Suppressor macrophage (primary cell): ENCODE measurements around the gene SMIM45.
"Not testable (repeated sequence)": the region's sequence is repeated elsewhere in the genome, so short reads cannot be mapped to it uniquely, and the experiment has no call there.

Source experiments
- DNase-seq, 4 experiments: peaks; one replicate each; pipeline ENCODE4 v3.0.0-alpha.2; 2020 to 2022

Gene SMIM45

DNA sequence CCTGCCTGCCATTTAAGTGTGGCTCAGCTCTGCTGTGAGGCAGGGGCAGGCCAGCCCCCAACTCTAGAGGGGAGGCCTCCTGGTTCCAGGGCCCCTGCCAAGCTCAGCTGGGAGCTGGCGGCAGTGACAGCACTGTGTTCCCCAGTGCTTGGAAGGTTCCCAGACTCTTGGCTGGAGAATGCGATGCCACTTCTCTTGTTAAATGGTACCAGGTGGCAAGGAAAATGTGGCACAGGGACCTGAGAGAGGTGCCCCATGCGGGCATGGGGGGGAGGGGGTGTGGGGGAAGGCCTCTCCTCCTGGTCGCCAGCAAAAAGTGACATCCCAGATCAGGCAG lies 17.0 kb upstream of the SMIM45 start:
- DNase-seq = no peak

DNA sequence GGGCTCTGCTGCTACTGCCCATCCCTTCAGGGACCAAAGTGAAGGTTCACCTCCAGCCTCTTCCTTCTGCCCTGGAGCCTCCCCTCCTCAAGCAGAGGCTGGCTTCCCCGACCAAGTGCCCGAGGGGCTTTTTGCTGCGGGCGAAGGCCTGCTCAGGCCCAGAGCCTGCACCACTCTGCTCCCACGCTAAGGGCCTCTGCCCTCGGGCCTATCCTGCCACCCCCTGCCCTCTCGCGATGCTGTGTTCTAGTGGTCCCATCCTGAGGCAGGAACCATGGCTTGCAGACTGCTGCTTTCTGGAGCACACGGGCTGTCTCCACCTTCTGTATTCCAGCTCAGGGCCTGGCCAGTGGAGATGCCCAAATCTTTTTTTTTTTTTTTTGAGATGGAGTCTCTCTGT lies 16.4 kb upstream of the SMIM45 start:
- DNase-seq = no peak

DNA sequence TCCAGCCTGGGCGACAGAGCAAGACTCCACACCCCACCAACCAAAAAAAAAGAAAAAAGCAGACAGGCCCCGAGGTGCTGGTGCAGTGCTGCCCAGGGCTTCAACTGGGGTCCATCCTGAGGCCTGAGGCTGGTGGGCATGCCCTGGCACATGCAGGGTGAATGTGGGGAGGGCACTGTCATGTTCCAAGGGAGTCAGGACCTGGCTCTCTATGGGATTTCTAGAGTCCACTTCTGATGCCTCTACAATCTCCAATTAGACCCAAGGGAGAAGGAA lies 15.1 kb upstream of the SMIM45 start:
- DNase-seq = no peak

DNA sequence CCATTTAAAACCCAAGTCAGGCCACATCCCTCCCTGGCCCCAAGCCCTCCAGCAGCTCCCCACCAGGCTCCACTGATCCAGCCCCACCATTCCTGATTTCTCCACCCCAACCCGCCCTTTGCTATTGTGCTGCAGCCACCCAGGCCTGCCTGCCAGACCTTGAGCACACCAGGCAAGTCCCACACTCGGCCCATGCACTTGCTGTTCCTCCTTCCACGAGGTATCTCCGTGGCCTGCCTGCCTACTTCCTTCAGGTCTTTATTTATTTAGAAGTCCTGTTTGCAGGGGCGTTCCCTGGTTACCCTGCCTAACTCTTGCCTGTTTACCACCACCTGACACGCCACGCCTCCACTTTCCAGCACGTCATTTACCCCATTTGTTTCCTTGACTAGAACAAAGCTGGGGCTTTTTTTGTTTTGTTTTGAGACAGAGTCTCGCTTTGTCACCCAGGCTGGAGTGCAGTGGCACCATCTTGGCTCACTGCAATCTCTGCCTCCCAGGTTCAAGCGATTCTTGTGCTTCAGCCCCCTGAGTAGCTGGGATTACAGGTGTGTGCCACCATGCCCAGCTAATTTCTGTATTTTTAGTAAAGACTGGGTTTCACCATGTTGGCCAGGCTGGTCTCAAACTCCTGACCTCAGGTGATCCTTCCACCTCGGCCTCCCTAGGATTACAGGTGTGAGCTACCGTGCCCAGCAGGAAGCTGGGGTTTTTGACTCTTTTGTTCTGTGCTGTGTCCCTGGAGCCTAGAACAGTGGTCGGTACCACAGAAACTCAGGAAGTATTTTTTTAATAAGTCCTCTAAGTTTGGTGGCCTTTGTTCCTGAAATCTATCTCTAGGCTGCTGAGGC lies 11.7 kb upstream of the SMIM45 start:
- DNase-seq = peak; percentile 26 to 57 (median 44)

DNA sequence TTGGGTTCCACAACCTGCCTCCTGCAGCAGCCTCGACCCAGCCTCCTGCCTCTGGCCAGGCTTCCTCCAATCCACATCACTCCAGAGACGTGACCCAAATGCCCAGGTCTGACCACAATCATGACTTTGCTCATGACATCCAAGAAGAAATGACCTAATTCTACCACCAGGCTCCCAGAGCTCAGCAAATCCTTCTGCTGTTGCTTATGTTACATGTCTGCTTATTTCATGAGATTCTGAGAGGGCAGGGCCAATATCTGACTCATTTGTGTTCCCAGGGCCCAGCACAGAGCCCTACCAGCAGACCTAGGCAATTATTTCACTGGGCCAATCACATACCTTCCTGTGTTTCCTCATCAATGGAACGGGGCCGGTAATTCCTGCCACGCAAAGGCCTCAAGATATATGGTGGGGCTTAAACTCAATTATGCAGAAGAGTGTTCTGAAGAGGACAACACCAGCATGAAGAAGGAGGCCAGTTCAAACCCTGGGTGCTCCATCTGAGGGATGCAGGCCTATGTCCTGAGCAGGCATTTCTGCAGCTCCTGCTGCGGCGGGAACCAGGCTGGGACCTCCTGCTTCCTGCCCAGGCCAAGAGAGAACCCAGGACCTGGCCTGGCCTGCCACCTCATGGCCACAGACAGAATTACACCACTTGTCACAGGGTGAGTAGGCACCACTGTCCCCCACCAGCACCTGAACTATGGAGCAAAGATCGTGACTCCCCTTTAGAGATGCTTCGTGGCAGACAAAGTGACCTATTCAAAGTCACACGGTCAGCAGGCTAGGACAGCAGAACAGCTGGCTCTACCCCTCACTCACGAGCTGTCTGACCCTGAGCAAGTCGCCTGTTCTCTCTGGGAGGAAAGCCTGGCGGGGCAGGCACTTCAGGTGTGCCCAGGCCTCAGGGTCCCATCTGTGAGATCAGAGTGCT lies 10.9 kb upstream of the SMIM45 start:
- peak; percentile 84 to 89 (median 86) for DNase-seq

DNA sequence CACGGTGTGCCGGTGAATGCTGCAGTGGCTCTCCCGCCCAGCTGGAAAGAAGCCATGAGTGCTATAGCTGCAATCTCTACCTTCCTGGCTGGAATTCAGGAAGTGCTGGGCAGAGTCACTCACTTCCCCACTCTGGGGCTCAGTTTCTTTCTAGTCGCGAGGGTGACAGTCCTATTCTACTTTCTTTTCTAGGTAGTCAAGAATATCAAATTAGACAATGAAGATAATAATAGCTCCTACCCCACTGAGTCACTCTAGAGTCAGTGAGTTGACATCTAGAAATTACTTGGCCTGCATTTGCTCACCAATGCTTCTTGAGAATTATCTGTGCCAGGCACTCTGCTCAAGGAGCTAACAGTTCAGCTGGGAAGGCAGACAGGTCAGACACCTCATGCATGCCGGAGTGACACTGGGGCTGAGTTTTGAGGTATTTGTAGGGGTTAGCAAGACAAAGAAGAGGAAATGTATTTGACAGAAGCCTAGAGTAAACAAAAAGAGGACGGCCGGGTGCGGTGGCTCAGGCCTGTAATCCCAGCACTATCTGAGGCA lies 8.2 kb upstream of the SMIM45 start:
- DNase-seq = peak; percentile 43 to 65 (median 64)

DNA sequence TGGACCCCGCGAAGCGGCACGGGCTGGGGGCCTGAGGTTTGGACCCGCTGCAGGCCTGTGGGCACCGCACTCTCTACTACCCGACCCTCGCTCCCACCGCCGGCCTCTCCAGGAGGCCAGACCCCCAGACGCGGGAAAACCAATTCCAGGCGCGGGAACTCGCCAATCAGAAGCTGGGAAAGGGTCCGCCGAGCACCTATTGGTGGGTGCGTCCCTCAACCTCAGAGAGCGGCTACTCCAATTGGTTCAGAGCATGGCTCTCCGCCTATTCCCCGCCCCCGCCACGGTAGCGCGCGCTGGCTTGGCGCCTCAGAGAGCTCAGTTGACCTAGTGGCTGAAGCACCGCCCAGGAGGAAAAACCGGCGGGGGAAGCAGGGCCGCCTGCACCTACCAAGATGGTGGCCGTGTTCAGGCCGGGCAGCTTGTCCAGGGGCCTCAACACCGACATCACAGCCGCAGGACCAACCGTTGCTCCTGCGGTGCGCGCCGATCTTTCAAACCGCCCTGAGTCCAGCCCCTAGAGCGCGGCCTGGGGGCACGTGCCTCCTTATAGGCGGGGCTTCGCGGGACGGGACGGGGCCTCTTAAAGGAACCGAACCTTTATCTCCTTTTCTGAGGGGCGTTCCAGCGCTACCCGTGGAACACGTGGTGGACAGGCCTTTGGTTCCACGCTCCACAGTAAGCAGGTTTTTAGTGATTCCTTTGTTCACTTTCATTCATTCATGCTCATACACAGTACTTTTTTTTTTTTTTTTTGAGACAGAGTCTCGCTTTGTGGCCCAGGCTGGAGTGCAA lies 5.1 kb upstream of the SMIM45 start, which contains the start of gene CENPM:
Gene CENPM, minus strand, starts transcription at position 524 of the 795 bp plus-strand sequence. Its CDS starts 76 bp downstream, at position 448.
- DNase-seq = peak; percentile 94 to 97 (median 95)

DNA sequence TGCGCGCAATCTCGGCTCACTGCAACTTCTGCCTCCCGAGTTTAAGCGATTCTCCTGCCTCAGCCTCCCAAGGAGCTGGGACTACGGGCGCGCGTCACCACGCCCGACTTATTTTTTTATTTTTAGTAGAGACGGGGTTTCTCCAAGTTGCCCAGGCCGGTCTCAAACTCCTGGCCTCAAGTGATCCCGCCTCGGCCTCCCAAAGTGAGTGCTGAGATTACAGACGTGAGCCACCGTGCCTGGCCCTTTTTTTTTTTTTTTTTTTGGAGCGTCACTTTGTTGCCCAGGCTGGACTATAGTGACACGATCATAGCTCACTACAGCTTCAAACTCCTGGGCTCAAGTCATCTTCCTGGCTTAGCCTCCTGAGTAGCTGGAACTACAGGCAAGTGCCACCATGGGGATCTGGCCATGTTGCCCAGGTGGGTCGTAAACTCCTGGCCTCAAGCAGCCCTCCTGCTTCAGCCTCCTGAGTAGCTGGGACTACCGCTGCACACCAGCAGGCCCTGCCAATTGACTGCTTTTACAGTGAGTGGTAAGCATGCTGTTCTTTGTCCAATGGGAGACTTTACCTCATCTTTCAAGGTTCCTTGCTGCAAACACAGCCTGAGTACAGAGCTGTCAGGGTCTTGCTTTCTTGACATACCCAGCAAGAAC lies 4.4 kb upstream of the SMIM45 start:
- DNase-seq = no peak

DNA sequence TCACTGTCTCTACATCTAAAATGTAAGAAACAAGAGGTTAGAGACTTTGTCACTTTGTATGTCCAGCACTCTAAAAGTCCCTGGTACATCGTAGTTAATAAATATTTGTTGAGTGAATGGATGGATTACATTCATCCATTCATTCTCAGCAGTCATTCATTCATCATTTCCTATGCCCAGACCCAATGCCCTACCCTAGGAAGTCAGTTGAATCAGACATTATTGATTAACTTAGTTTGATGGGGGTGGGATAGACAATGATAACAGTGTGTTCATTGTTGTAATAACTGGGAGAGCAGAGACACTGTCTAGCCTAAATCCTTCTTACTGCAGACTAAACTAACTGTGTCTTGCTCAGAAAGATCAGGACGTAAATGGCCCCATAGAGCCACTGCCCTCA lies 3.8 kb upstream of the SMIM45 start:
- no peak for DNase-seq

DNA sequence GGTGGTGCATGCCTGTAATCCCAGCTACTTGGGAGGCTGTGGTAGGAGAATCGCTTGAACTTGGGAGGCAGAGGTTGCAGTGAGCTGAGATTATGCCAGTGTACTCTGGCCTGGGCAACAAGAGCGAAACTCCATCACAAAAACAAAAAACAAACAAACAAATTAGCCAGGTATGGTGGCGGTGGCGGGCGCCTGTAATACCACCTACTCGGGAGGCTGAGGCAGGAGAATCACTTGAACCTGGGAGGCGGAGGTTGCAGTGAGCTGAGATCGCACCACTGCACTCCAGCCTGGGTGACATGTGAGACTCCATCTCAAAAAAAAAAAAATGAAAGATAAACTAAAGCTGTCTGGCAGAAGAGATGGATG lies 3.0 kb upstream of the SMIM45 start:
- not testable (repeated sequence) for DNase-seq

DNA sequence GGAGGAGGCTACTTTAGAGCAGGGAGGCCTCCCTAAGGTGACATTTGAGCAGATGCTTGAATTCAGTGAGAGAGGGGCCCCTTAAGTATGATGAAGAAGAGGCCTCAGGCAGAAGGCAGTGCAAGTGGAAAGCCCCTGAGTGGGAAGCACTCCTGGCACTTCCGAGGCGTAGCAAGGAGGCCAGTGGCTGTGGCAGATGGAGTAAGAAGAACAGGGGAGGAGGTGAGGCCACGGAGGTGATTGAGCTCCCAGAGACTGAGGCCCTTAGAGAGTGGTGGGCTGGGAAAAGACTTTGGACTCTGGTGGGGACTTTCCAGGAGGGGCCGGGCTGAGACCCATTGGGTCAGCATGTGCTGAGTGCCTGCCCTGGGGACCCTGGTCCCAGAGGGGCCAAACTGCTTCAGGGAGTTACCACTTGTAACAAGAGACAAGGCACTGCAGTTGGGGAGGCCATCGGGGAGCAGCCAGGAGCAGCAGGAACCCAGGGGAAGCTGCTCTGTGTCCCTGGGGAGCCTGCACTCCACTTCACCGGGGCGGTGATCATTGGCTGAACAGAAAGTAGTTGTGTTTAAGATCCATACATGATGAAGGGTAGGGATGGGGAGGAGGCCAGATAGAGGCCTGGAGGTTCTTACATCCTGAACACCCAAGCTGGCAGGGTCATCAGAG lies 2.5 kb upstream of the SMIM45 start:
- no peak for DNase-seq

DNA sequence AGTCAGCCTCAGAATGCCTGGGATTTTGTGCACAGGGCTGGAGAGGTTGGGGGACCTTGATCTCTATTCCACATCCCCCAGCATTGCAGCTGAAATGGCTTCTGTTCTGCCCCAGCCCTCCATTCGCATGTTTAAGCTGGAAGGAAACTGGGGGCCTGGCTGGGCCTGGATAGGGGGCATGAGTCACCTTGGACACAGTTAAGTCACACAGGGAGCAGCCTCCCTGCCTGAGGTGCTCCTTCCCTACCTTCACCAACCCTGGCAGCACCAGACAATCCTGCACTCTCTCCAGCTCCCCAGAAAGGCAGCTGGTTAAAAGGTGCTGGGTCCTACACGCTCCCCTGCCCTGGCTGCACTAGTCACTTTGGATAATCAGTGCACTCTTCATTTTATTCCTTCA lies 763 bp downstream of the SMIM45 start:
- no peak for DNase-seq

DNA sequence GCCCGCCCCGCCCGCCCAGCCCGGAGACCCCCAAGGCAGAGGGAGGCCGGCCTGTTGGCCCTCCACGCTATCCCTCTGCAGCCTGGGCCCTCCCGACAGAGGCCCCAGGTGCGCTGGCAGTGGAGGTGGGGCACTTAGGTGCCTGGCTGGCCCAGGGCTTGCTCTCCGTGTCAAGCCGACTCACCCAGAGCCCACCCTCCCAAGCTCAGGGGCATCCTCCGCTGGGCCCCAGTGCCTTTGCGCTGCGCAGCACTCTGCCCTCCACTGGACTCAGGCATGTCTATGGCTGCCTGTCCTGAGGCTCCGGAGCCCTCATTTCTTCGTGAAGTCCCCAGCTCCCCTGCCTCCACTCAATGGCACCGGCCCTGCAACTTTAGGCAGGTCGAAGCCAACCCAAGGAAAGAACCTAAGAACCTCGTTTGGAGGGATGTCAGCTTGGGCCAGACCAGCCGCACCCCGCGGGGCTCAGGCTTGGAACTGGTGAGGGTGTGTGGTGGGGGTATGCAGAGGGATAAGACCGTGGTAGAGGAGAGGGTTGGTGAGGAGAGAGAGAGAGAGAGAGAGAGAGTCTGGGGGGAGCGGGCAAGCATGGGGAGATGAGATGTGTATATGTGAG lies 6.1 kb downstream of the SMIM45 start:
- DNase-seq = no peak

DNA sequence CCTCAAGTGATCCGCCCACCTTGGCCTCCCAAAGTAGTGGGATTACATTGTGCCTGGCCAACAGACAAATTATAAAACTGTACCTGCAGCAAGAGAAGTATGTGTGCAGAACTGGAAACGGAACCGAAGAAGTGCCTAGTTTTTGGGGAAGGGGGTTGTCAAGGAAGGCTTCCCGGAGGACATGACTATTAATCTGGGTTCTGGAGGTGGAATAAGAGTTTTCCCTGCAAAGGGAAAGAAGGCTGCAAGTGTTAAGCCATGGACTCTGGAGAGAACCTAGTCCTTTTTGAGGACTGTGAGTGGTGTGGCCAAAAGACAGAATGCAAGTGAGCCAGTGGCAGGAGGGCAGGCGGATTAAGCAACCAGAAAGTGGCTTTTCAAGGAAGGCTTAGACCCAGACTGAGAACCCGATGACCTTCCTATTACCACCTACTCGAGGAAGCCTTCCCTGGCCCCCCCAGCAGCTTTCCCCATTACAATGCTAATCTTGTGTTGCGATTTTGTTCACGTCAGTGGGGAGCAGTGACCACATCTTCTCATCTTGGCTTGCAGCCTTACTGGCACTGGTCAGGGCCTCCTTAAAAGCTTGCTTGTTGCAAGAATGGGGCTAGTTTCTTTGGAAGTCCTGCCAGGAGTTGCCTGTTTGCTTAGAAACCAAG lies 11.6 kb downstream of the SMIM45 start:
- no peak for DNase-seq

DNA sequence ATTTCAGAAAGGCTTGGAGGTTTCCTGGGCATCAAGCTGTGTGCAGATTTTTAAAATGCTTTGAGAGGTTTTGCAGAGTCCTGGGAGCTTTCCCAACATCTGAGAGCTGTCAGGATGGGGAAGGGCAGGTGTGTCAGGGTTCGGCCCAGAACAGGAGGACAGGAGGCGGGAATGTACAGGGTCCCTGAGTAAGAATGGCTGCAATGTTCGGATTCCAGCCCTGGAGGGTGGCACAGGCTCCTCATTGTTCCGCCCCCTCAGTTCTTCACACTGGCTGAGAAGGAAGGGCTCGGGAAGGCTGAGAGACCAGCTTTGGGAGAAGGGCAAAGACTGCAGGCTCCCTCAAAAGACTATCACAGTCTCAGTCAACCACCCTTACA lies 12.2 kb downstream of the SMIM45 start:
- DNase-seq = no peak

DNA sequence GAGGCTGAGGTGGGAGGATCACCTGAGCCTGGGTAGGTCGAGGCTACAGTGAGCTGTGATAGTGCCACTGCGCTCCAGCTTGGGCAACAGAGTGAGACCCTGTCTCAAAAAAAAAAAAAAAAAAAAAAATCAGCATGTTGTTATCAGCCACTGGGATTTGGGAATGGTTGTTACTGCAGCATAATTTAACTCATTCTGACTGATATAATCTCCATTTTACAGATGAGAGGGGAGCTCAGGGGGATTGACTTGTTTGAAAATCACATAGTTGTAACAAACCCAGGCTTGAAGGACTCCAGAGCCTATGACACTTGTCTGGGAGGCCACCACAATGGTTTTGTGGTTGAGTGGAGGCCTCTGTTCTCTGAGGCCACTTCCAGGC lies 14.3 kb downstream of the SMIM45 start:
- DNase-seq = no peak

DNA sequence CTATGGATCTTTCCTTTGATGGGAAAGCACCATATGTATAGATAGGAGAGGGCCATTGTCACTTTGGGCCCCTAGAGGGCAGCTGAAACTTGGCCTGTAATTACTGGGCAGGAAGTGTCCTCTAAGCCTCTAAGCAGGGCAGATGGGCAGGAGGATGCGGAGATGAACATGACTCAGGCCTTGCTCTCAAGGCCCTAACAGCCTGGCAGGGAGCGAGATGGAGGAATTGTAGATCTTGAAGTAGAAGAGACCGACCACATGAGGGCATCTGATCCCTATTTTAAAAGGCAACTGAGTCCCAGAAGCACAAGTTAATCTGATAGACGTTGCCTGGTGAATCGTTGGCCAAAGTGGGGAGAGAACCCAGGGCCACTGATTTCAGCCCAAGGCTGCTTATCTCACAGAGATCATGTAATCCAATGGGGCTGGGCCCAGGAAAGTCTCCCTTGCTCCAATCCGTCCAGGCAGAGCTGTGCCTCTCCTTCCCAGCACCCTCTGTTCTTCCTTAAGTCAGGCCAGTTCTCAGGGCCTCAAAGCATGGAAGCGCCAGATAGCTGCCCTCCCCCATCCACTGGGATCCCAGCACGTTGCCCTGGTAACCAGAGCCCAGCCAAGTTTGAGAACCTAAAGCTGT lies 14.8 kb downstream of the SMIM45 start:
- DNase-seq = peak; percentile 83 to 91 (median 86)

DNA sequence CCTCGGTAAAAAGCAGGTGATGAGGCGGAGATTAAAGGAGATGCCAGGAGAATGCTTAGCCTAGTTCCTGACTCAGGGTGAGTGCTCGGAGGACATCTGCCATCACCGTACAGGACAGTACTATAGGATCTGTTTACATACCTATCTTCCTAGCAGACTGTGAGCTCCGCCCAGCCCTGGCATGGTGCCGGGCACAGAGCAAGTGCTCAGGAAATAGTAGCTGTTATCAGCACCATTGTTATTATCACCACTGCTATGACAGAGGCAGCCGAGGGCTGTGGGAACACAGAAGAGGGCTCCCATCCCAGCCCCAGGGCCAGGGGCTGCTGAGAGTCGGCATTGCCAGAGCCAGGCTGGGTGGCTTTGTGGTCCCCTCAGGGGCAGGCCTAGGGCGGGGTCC lies 16.7 kb downstream of the SMIM45 start:
- DNase-seq = no peak

DNA sequence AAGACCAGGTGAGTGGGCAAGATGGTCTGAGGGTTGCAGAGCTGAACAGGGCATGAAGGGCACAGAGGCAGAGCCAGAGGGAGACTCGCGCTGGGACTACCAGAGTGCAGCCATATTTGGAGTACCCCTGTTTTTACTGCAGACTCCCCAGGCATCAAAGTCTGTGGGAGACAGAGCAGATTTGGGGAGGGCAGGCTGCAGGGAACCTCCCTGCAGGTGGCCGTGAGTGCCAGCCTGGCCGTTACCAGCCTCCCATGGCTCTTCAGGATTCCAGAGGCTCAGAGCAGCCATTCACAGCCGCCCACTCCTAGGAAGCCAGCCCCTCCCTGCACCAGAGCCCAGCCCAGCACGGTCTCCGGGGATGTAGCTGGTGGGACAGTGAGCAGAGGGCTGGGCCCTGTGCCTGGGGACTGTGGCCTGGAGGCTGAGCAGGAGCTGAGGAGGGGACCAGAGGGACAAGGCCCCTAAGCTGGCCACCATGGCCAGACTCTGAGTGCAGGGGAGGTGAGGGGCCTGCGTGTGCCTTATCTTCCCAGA lies 17.2 kb downstream of the SMIM45 start, which contains the start of gene SEPTIN3:
Gene SEPTIN3, plus strand, starts transcription at position 334 of the 537 bp plus-strand sequence. CDS start 2,050 bp downstream, outside the sequence.
- DNase-seq = no peak

DNA sequence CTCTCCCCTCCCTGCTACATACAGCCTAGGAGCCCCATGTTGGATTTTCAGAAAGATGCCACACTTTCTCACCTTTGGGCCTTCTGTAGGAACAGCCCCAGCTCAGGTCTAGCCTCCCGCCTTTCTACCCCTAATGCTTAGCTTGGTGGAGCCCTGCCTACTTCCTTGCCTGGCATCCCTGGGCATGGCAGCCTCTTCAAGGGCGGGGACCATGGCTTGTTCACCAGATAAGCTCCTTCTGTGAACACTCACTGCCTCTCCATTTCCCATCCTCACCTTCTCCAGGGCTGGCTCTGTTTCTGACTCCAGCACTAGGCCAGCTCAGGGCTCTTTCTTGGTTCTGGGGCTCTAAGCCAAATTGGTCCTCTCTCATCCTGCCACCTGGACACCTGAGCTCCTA lies 18.7 kb downstream of the SMIM45 start:
- DNase-seq = no peak
